ENCODE results near the gene PRELP. TPM values are rescaled to one million over a fixed set of nuclear protein-coding genes. Genes with fewer than 3 reads are reported as not detected.

PRELP gene
- total and polyA plus RNA-seq, 2 donors (not counting 1 experiment from before 2014, with no cell fraction given), result not detected

DNA sequence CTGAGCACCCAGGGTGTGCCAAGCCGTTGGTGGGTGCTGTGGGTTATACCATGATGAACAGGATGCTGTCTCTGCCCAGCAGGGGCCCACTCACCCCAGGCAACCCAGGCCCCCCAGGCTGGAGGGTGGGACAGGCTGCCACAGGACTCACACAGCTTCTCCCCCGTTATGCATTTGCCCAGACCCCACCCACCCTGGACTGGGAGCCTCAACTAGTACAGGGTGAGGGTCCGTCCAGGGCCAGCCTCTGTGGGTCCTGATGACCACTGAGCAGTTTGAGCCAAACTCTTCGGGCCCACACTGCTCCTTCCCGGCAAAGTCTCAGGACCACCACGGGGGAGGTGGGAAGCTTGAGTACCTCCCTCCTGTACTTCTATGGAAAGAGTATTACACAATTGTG, 3.8 kb upstream of the PRELP start:
- Histone ChIP-seq H3K9ac (ENCODE audit: low read length) (no peak overlapping the region), H3K27ac (ENCODE audit: low read length in 2 of 2) (no peak overlapping the region), H3K4me1 (ENCODE audit: control insufficient read depth in 2 of 2, insufficient read depth in 2 of 2, low read length in 2 of 2) (no peaks in the 10 kb centered on the region), H3K4me2 (replicated peaks; ENCODE audit: low read depth, low read length, poor library complexity, severe bottlenecking) (no peak overlapping the region), H3K27me3 (replicated peaks in 1 of 4; ENCODE audit: control extremely low read depth in 1 of 4, control insufficient read depth in 3 of 4, insufficient read depth in 4 of 4, low read length in 3 of 4) (no peaks in the 10 kb centered on the region), H3K9me3 (ENCODE audit: control extremely low read depth in 1 of 3, control insufficient read depth in 2 of 3, insufficient read depth in 1 of 3, low read length in 2 of 3) (no peaks in the 10 kb centered on the region), H3K4me3 (ENCODE audit: control extremely low read depth in 1 of 5, extremely low read depth in 1 of 5, insufficient read depth in 1 of 5, low read depth in 2 of 5, low read length in 4 of 5) (no peak overlapping the region), H3K36me3 (replicated peaks in 1 of 2; ENCODE audit: control extremely low read depth in 1 of 2, control insufficient read depth in 1 of 2, extremely low read depth in 1 of 2, insufficient read depth in 2 of 2, low read length in 1 of 2) (no peaks in the 10 kb centered on the region), H3K79me2 (ENCODE audit: control insufficient read depth, insufficient read depth, low read length) (no peaks in the 10 kb centered on the region), H2AFZ (ENCODE audit: insufficient read depth, low read depth, low read length, poor library complexity, severe bottlenecking) (no peak overlapping the region), H4K20me1 (ENCODE audit: control insufficient read depth, insufficient read depth, low read length, poor library complexity, severe bottlenecking) (no peaks in the 10 kb centered on the region)
- intact Hi-C loops (cut with micrococcal nuclease), result no loop called here
- ChIA-PET CTCF (no interaction called here), POLR2A (no interaction called here)
- H3K4me3 Mint-ChIP-seq, result no peak overlapping the region
- ATAC-seq (ENCODE audit: low read depth) (no peak), DNase-seq (no peak)
- H3K27ac Mint-ChIP-seq, result no peak overlapping the region
- 93% methylated on average over 3 of the region's 6 CpGs for WGBS (ENCODE audit: insufficient coverage)
- peaks cover 38% of the 10 kb centered on the region for H3K27me3 Mint-ChIP-seq
- no peaks in the 10 kb centered on the region for H3K9me3 Mint-ChIP-seq (ENCODE audit: insufficient read depth)
- H3K4me1 Mint-ChIP-seq, result no peaks in the 10 kb centered on the region
- TF ChIP-seq CTCF (IDR thresholded peaks at IDR 0.05) (no peak), EZH2 (IDR thresholded peaks at IDR 0.05; ENCODE audit: borderline replicate concordance, insufficient read depth, low read depth, low read length, poor library complexity, severe bottlenecking) (no peak)

GRCh38 chr1:203473281-203473680, 2.3 kb upstream of the PRELP start:
- ATAC-seq (ENCODE audit: low read depth), result no peak
- peaks cover 37% of the 10 kb centered on the region for H3K27me3 Mint-ChIP-seq
- H3K4me2 ChIP-seq (replicated peaks; ENCODE audit: low read depth, low read length, poor library complexity, severe bottlenecking), result no peak overlapping the region

More at GRCh38 chr1:203473281-203473680, 2.3 kb upstream of the PRELP start:
- H3K9ac ChIP-seq (ENCODE audit: low read length), result no peak overlapping the region
- no peaks in the 10 kb centered on the region for H3K4me1 ChIP-seq (ENCODE audit: control insufficient read depth in 2 of 2, insufficient read depth in 2 of 2, low read length in 2 of 2)
- intact Hi-C loops (cut with micrococcal nuclease), result no loop called here
- no peaks in the 10 kb centered on the region for H3K27me3 ChIP-seq (replicated peaks in 1 of 4; ENCODE audit: control extremely low read depth in 1 of 4, control insufficient read depth in 3 of 4, insufficient read depth in 4 of 4, low read length in 3 of 4)
- no peaks in the 10 kb centered on the region for H4K20me1 ChIP-seq (ENCODE audit: control insufficient read depth, insufficient read depth, low read length, poor library complexity, severe bottlenecking)
- peaks cover 7% of the 10 kb centered on the region for H3K4me1 Mint-ChIP-seq
- no peak for DNase-seq
- CTCF ChIA-PET, result interaction anchor here (1.0 to 7.3 kb wide), 2 partner anchors 14 to 131 kb away, joined by 3 to 53 read pairs; no protein-coding TSS in a partner anchor
- H3K9me3 Mint-ChIP-seq (ENCODE audit: insufficient read depth), result no peaks in the 10 kb centered on the region
- TF ChIP-seq CTCF (IDR thresholded peaks at IDR 0.05) (no peak), EZH2 (IDR thresholded peaks at IDR 0.05; ENCODE audit: borderline replicate concordance, insufficient read depth, low read depth, low read length, poor library complexity, severe bottlenecking) (no peak)
- H3K27ac ChIP-seq (ENCODE audit: low read length in 2 of 2), result no peak overlapping the region
- H3K9me3 ChIP-seq (ENCODE audit: control extremely low read depth in 1 of 3, control insufficient read depth in 2 of 3, insufficient read depth in 1 of 3, low read length in 2 of 3), result no peaks in the 10 kb centered on the region
- POLR2A ChIA-PET, result interaction anchor here (0.6 to 0.7 kb wide), 2 partner anchors 92 to 174 kb away, joined by 4 read pairs; no protein-coding TSS in a partner anchor
- H3K27ac Mint-ChIP-seq, result no peak overlapping the region
- no peaks in the 10 kb centered on the region for H3K79me2 ChIP-seq (ENCODE audit: control insufficient read depth, insufficient read depth, low read length)
- H3K36me3 ChIP-seq (replicated peaks in 1 of 2; ENCODE audit: control extremely low read depth in 1 of 2, control insufficient read depth in 1 of 2, extremely low read depth in 1 of 2, insufficient read depth in 2 of 2, low read length in 1 of 2), result no peaks in the 10 kb centered on the region
- H2AFZ ChIP-seq (ENCODE audit: insufficient read depth, low read depth, low read length, poor library complexity, severe bottlenecking), result no peak overlapping the region
- H3K4me3 ChIP-seq (ENCODE audit: control extremely low read depth in 1 of 5, extremely low read depth in 1 of 5, insufficient read depth in 1 of 5, low read depth in 2 of 5, low read length in 4 of 5), result no peak overlapping the region
- no peak overlapping the region for H3K4me3 Mint-ChIP-seq
- WGBS (ENCODE audit: insufficient coverage), result no CpG with 5 or more reads among the region's 4 CpGs

All from B cell (primary cell).